Measurements from ENCODE around the gene AFF3.

The AFF3 gene

DNA sequence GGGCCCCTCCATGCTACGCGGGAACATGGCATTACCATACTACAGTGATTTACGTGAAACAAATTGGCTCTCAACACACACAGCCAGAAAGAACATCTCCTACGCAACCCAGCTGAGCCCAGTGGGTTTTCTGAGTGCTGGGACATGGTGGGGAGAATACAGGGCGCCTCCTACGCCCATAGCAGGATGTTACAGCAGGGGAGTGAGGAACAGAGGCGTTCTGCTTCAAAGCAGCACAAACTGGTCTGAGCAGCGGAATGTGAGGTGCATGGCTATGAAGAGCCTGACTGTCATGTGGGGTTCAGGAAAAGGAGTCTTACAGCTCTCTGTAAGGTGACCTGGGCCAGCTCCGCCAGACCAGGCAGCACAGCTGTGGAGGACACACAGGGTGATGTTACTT is 543.9 kb downstream of the AFF3 start:
- no peak for DNase-seq (ENCODE audit: low spot score)

DNA sequence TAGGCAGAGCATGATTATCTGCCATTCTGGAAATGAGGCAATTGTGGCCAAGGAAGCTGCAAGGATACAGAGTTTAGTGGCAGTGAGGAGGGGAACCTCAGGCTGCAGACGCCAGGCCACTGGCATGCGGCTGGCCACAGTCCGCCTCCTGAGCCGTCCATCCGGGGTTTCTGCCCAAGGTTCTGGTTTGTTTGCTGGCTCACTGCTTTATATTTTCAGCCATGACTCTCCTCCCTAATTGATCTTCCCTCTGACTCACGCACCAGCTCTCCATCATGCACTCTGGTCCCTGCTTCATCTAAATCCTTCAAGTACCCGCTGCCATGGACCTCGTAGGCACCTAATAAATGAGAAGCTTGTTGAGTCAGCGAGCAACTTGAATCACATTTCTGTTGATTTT is 544.8 kb downstream of the AFF3 start:
- no peak for DNase-seq (ENCODE audit: low spot score)

DNA sequence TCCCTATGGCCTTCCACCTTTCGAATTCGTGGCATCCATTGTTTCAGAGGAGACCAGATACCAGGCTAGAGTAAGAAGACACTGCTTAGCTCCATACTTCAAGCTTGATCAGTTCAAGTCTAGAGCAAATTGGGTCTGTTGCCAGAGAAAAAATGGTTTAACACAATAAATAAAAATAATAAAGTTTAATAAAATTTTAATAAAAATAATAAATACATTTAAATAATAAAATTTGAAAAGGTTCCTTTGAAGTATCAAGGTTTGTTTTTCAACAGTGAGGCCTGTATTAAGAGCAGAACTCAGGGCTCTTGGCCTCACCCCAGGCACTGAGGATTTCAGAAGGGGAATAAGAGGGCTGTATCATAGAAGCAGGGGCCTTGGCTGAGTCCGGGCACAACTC is 547.0 kb downstream of the AFF3 start:
- no peak for DNase-seq (ENCODE audit: low spot score)

DNA sequence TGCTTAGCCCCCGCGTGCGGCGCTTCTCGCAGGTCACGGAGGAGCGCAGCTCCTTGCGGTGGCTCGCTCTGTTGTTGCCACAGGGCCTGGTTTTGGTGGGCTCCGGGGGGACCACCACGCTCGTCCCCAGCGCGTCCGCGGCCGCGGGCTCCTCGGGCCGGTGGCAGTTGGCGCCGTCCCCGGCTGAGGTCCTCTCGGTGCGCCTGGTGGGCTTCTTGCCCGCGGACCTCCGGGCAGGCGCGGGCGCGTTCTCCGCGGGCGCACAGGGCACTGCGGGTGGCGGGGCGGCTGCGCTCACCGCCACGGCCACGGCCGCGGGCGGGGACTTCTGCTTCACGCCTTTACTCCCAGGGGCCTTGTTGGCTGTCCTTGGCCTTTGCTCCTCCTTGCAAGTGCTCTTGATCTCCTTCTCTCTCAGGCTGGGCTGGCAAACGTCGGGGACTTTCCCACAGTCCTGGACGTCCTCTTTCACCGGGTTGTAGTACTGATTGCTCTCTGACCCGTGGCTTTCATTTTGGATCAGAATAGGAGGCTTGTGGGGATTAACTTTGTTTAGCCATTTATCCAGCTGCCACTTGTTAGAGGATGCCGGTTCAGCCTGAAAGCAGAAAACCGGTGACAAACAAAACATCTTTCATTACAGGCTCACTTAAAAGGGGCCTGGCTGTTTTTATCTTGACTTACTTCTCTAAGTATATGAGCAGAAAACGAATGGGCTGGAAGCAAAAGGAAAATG is 548.5 kb downstream of the AFF3 start:
- no peak for DNase-seq (ENCODE audit: low spot score)

DNA sequence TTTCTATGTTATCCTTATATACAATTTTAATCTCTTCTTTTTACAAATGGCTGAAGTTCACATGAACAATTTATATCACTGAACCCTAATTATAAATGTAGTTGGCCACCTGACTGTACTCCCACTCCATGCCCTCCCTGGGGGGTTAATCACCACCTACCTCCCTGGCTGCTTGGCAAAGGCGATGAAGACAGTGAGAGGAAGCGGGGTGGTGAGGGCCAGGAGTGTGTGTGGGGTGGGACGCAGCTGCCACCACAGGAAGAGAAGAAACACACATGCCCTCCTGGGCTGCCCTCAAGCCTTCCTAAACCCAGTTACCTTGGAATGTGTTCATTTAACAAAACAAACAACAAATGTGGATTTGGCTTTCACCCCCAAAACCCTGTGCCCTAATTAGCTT is 565.6 kb downstream of the AFF3 start:
- DNase-seq (ENCODE audit: low spot score) = no peak

- no peak for DNase-seq (ENCODE audit: low spot score)
Measured at GRCh38 chr2:99573634-99574251, 568.6 kb downstream of the AFF3 start.

GRCh38 chr2:99572373-99573164 is 569.8 kb downstream of the AFF3 start:
- no peak for DNase-seq (ENCODE audit: low spot score)

DNA sequence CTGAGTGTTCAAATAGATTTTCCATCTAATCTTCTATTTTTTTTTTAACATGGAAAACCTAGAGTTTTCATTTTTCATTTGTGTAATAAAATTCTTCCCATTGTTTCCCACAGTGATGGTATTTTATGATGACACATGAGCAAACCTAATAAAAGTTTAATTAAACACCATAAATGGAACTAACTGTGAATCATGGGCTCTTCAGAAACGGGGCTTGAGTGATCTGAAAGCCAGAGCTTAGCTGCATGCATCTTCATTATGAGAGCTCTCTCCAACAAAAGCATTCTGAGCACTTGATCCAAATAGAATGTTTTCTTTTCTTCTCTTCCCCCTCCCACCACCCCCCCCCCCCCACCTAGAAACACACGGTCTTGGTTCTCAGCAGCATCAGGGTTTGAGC is 570.4 kb downstream of the AFF3 start:
- no peak for DNase-seq (ENCODE audit: low spot score)

- no peak for DNase-seq (ENCODE audit: low spot score)
Measured at GRCh38 chr2:99571533-99571932, 570.9 kb downstream of the AFF3 start.

- DNase-seq (ENCODE audit: low spot score) = no peak
Measured at GRCh38 chr2:99571021-99571420, 571.4 kb downstream of the AFF3 start.

DNA sequence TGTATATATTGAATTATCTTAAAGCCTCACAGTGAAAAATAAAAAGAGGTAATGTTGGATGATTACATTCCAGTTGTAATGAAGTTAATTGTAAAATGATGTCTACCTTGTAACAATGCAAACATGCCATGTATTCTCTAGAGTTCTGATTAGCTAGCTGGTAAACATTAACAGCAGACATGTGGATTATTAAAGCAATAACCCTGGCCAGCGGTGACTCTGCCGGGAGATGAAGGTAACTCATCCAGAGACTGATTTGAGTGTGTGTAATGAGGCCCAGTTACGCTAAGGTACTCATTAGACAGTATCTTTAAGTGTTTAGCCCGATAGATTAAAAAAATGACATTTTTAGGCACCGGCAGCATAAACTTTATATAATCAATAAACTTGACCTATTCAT is 573.0 kb downstream of the AFF3 start:
- no peak for DNase-seq (ENCODE audit: low spot score)

GRCh38 chr2:99565227-99565626 is 577.2 kb downstream of the AFF3 start:
- DNase-seq (ENCODE audit: low spot score) = no peak

- no peak for DNase-seq (ENCODE audit: low spot score)
Measured at GRCh38 chr2:99562516-99562915, 579.9 kb downstream of the AFF3 start.

DNA sequence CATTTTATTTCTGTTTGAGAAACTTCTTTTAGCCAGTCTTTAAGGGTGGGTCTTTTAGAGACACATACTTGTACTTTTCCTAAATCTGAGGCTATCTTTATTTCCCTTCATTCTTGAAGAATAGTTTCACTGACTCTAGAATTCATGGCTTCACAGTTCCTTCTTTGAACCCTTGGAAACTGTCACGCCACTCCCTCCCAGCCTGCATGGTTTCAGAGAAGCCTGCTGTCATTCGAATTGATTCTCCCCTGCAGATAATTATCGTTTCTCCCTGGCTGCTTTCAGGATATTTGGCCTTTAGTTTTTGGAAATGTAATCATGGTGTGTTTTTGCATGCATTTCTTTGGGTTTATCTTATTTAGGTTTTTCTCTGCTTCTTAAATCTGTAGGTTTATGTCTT is 580.6 kb downstream of the AFF3 start:
- no peak for DNase-seq (ENCODE audit: low spot score)

GRCh38 chr2:99559075-99559662 is 583.2 kb downstream of the AFF3 start:
- DNase-seq (ENCODE audit: low spot score) = peak; percentile 82

- no peak for DNase-seq (ENCODE audit: low spot score)
Measured at GRCh38 chr2:99555404-99555803, 587.0 kb downstream of the AFF3 start.

DNA sequence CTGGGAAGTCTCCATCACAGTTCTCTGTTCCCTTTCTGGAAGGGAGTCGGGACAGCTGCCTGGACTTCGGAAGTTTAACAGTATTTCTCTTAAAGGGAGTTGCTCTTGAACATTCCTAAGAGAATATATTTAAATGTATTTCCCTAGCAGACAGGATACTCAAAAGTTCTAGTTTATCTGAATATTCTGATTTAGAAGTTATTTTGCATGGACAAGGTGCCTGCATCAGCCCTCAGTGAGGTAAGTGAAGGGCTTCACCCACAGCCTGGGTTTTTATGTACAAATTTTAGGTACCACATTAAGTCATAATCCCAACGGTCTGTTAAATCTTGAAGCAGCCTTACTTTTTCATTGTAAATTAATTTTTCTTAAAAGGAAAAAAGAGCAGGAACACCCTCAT is 587.5 kb downstream of the AFF3 start:
- DNase-seq (ENCODE audit: low spot score) = no peak

DNA sequence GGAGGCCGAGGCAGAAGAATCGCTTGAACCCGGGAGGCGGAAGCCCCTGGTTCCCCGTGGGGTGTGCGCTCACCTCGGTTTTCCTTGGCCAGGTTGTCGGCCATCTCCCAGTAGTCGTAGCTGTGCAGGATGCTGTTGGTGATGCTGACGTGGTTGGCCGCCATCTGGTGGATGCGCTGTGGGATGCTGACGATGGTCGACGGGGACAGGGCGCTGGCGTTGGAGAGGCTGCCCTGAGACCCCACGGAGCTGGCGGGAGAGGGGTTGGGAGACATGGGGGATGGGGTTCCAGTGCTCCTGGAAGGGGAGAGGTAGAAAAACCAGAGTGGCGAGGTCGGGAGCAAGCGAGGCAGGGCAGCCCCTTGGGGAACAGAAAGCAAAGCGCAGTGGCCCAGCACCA is 588.2 kb downstream of the AFF3 start:
- no peak for DNase-seq (ENCODE audit: low spot score)

DNA sequence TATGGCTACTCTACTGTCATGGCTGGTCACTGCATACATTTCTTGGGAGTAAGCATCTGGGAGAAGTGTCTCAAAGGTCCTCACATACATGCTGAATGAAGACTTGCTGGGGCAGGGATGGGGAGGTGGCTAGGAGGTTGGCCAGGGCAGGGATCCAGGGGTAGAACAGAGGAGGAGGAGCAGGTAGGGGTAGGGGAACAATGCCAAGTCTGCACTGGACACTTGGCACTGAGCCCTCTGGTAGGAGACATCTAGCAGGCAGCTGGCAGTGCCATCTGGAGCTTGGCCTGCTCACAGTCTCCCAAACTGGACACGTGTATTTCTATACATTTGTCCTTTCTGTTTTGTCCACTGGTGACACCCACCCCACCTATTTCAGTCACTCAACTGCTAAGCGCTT is 589.9 kb downstream of the AFF3 start:
- no peak for DNase-seq (ENCODE audit: low spot score)

DNA sequence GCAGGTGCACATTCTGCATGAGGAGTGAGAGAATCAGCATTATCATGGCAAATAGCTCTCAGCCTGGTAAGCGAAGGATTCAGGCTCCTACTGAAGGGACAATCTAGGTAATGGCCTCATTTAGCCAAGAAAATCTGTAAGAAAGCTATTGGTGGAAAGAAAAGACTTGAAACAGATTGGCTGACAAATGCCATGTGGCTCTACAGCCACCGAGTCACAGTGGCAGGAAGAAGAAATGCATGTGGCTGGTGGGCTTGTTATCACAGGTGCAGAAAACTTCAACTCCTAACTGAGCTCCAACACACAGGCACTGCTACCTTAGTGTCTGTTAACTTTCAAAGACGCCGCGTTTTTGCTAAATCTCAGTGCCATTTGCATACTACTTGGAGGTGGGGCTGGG is 592.0 kb downstream of the AFF3 start:
- DNase-seq (ENCODE audit: low spot score) = no peak

- no peak for DNase-seq (ENCODE audit: low spot score)
Measured at GRCh38 chr2:99545604-99546003, 596.8 kb downstream of the AFF3 start.

DNA sequence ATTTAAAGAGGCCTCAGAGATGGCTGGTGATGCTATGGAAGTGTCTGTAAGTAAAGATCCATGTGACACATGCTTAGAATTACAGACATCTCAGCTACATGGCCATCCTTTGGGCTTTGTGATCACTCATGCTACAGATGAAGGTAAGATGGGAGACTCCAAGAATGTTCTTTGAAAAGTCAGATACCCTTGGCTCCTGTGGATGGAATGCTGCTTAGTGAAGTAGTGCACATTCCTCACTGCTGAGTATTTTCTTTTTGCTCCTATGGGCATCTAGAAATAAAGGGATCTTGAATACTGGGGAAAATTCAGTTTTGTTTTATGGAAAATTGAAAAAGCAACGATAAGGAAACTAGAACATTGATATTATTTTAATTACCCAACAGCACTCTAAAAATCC is 597.3 kb downstream of the AFF3 start:
- no peak for DNase-seq (ENCODE audit: low spot score)

- no peak for DNase-seq (ENCODE audit: low spot score)
Measured at GRCh38 chr2:99544608-99545007, 597.8 kb downstream of the AFF3 start.
